Urothelium cell line (cell line): Measurements from ENCODE around the gene MRPS35.

Experiments
- DNase-seq: peaks from one replicate; pipeline ENCODE4 v3.0.0; 2011; ENCODE audit warnings: low spot score, mixed read lengths
- FAIRE-seq: peaks from 2 replicates; lab custom pipeline; 2011; peaks lifted over from hg19 to GRCh38; lab: Jason Lieb, UNC

MRPS35 gene

GRCh38 chr12:27771481-27772327, 61.1 kb downstream of the MRPS35 start:
- FAIRE-seq (no peak), DNase-seq (no peak)

- FAIRE-seq (no peak), DNase-seq (no peak)
Observed at GRCh38 chr12:27772328-27773049, 61.9 kb downstream of the MRPS35 start.

- DNase-seq (no peak), FAIRE-seq (no peak)
Observed at GRCh38 chr12:27777141-27777540, 66.5 kb downstream of the MRPS35 start.

- FAIRE-seq: no peak
- DNase-seq: no peak
Observed at GRCh38 chr12:27778206-27778605, 67.6 kb downstream of the MRPS35 start.

GRCh38 chr12:27779416-27779919, 68.8 kb downstream of the MRPS35 start:
- no peak for FAIRE-seq
- peak; percentile 32 for DNase-seq

- FAIRE-seq: no peak
Observed at GRCh38 chr12:27779920-27780611, 69.4 kb downstream of the MRPS35 start, which contains the start of the genes KLHL42 and MANSC4. Gene KLHL42 (plus strand): TSS chr12:27780233. CDS start chr12:27780331, 98 bp downstream. Gene MANSC4 (minus strand): TSS chr12:27780236. CDS start chr12:27771276, 8,960 bp downstream.

GRCh38 chr12:27780612-27781408, 70.2 kb downstream of the MRPS35 start:
- FAIRE-seq (no peak), DNase-seq (peak; percentile 38)

More at GRCh38 chr12:27779920-27780611, 69.4 kb downstream of the MRPS35 start, which contains the start of the genes KLHL42 and MANSC4:
- peak; percentile 83 for DNase-seq

GRCh38 chr12:27781680-27782079, 71.0 kb downstream of the MRPS35 start:
- DNase-seq: no peak
- no peak for FAIRE-seq

- FAIRE-seq: no peak
- no peak for DNase-seq
Observed at GRCh38 chr12:27782481-27782880, 71.8 kb downstream of the MRPS35 start.

GRCh38 chr12:27785882-27786570, 75.4 kb downstream of the MRPS35 start:
- DNase-seq (no peak), FAIRE-seq (no peak)

GRCh38 chr12:27787559-27787958, 76.9 kb downstream of the MRPS35 start:
- no peak for DNase-seq
- no peak for FAIRE-seq

GRCh38 chr12:27790179-27790578, 79.5 kb downstream of the MRPS35 start:
- DNase-seq: no peak
- FAIRE-seq: no peak

- DNase-seq: no peak
- FAIRE-seq: no peak
Observed at GRCh38 chr12:27794818-27795584, 84.4 kb downstream of the MRPS35 start.

- DNase-seq (no peak), FAIRE-seq (no peak)
Observed at GRCh38 chr12:27796128-27796527, 85.5 kb downstream of the MRPS35 start.

GRCh38 chr12:27797301-27798025, 86.8 kb downstream of the MRPS35 start:
- DNase-seq: no peak
- FAIRE-seq: no peak

GRCh38 chr12:27800819-27801218, 90.2 kb downstream of the MRPS35 start:
- DNase-seq (no peak), FAIRE-seq (no peak)

- no peak for DNase-seq
- FAIRE-seq: no peak
Observed at GRCh38 chr12:27801630-27802029, 91.0 kb downstream of the MRPS35 start.

GRCh38 chr12:27802511-27802910, 91.9 kb downstream of the MRPS35 start:
- no peak for DNase-seq
- FAIRE-seq: no peak
